ENCODE measurements around the gene RNU5D-1. TPM values are rescaled to one million over a fixed set of nuclear protein-coding genes. Genes with fewer than 3 reads are reported as not detected.

RNU5D-1 gene
- total RNA-seq, 1 donor from 2014 or later = not detected

DNA sequence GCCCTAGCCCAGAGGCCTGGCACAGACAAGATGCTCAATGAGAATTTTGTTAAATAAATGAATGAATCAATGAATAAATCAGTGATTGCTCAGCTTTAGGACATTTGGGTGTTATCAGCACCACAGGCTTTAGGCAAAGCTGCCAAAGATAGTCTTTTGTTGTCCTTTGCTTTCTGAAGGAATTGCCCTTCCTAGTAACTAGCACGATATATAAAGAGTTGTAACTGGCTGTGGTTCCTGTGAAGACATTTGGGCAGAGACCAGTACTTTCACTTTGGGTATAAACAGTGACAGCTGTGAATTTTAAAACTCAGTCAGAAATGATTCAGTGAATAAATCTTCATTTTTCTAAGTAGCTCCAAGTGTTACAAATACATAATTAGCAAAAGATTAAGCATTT is 13.3 kb downstream of the RNU5D-1 start:
- H3K36me3 Mint-ChIP-seq (ENCODE audit: low read depth, unreplicated experiment) = no peaks in the 10 kb centered on the region

DNA sequence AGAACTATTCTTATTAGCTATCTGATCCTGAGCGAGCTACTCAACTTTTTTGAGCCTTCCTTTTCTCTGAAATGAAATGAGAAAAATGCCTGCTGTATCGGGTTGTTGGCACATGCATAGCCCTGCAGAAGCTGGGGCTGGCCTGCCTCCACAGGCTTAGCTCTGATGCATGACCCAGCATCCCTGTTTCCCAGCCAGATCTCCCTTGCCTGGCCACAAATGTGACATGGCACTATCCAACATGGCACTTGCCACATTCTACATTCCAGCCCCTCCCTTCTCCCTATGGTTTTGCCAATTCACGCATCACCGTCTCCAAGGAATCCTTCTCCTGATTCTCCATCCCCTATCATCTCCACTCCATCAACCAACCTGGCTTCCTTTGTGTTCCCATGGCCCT is 13.8 kb downstream of the RNU5D-1 start:
- no peak for DNase-seq (ENCODE audit: low spot score)
- H3K36me3 Mint-ChIP-seq (ENCODE audit: low read depth, unreplicated experiment) = no peaks in the 10 kb centered on the region
- no peak overlapping the region for H3K27ac Mint-ChIP-seq (ENCODE audit: unreplicated experiment)
- H3K4me1 Mint-ChIP-seq (ENCODE audit: unreplicated experiment) = no peaks in the 10 kb centered on the region
- H3K9me3 Mint-ChIP-seq (ENCODE audit: unreplicated experiment) = no peaks in the 10 kb centered on the region
- peaks cover 2% of the 10 kb centered on the region for H3K27me3 Mint-ChIP-seq (ENCODE audit: unreplicated experiment)
- TF ChIP-seq, protein P1, sequence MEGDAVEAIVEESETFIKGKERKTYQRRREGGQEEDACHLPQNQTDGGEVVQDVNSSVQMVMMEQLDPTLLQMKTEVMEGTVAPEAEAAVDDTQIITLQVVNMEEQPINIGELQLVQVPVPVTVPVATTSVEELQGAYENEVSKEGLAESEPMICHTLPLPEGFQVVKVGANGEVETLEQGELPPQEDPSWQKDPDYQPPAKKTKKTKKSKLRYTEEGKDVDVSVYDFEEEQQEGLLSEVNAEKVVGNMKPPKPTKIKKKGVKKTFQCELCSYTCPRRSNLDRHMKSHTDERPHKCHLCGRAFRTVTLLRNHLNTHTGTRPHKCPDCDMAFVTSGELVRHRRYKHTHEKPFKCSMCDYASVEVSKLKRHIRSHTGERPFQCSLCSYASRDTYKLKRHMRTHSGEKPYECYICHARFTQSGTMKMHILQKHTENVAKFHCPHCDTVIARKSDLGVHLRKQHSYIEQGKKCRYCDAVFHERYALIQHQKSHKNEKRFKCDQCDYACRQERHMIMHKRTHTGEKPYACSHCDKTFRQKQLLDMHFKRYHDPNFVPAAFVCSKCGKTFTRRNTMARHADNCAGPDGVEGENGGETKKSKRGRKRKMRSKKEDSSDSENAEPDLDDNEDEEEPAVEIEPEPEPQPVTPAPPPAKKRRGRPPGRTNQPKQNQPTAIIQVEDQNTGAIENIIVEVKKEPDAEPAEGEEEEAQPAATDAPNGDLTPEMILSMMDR (IDR thresholded peaks at IDR 0.05; ENCODE audit: unreplicated experiment) = no peak
- no peak overlapping the region for H3K4me3 Mint-ChIP-seq (ENCODE audit: unreplicated experiment)

More for the DNA sequence above, 13.3 kb downstream of the RNU5D-1 start:
- DNase-seq (ENCODE audit: low spot score) = no peak
- no peak overlapping the region for H3K4me3 Mint-ChIP-seq (ENCODE audit: unreplicated experiment)
- TF ChIP-seq, protein P1 (IDR thresholded peaks at IDR 0.05; ENCODE audit: unreplicated experiment) = no peak
- peaks cover 2% of the 10 kb centered on the region for H3K27me3 Mint-ChIP-seq (ENCODE audit: unreplicated experiment)
- H3K9me3 Mint-ChIP-seq (ENCODE audit: unreplicated experiment) = no peaks in the 10 kb centered on the region
- H3K27ac Mint-ChIP-seq (ENCODE audit: unreplicated experiment) = no peak overlapping the region
- no peaks in the 10 kb centered on the region for H3K4me1 Mint-ChIP-seq (ENCODE audit: unreplicated experiment)

DNA sequence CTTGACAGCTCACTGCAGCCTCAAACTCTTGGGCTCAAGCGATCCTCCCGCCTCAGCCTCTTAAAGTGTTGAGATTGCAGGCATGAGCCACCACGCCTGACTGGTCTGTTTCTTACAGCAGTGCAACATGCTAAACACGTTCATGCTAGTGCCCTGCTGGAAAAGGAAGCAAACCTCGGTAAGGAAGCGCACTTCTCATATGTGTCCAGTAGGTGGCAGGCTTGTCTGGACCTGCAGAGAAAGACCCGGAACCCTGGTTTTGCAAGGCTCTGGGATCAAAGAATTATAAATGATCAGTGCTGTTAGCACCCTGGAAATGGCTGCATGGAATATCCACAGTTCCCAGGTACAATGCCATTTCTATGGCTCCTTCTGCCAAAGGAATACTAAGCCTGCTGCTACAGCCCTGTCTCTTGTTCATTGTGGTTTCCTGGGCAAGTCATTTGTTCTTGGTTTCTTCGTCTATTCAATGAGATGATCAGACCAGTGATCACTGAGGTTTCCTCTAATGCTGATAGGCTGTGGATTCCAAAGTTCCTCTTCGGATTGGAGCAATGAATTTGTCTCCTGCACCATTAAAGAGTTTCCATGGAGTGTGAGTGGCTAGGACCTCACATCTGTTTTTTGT is 15.9 kb downstream of the RNU5D-1 start:
- DNase-seq (ENCODE audit: low spot score) = peak; percentile 70
- Mint-ChIP-seq H3K9me3 (ENCODE audit: unreplicated experiment) (no peaks in the 10 kb centered on the region), H3K4me1 (ENCODE audit: unreplicated experiment) (no peaks in the 10 kb centered on the region), H3K4me3 (ENCODE audit: unreplicated experiment) (no peak overlapping the region), H3K27ac (ENCODE audit: unreplicated experiment) (no peak overlapping the region), H3K36me3 (ENCODE audit: low read depth, unreplicated experiment) (no peaks in the 10 kb centered on the region), H3K27me3 (ENCODE audit: unreplicated experiment) (peaks cover 2% of the 10 kb centered on the region)
- TF ChIP-seq, protein P1 (IDR thresholded peaks at IDR 0.05; ENCODE audit: unreplicated experiment) = peak; percentile 92

DNA sequence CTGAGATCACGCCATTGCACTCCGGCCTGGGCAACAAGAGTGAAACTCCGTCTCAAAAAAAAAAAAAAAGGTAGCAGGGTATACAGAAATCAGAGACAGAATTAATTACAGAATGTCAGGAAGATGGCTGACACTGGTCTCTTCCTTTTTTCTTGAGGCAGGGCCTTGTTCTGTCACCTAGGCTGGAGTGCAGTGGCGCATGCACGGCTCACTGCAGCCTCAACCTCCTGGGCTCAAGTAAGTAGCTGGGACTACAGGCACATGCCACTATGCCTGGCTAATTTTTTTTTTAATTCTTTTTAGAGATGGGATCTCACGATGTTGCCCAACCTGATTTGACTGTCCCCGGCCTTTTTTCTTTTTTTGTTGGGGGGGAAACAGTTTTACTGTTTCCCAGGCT is 16.4 kb downstream of the RNU5D-1 start:
- no peak overlapping the region for H3K4me3 Mint-ChIP-seq (ENCODE audit: unreplicated experiment)
- DNase-seq (ENCODE audit: low spot score) = no peak
- no peaks in the 10 kb centered on the region for H3K9me3 Mint-ChIP-seq (ENCODE audit: unreplicated experiment)
- H3K4me1 Mint-ChIP-seq (ENCODE audit: unreplicated experiment) = no peaks in the 10 kb centered on the region
- H3K36me3 Mint-ChIP-seq (ENCODE audit: low read depth, unreplicated experiment) = no peaks in the 10 kb centered on the region
- H3K27me3 Mint-ChIP-seq (ENCODE audit: unreplicated experiment) = peaks cover 2% of the 10 kb centered on the region
- TF ChIP-seq, protein P1 (IDR thresholded peaks at IDR 0.05; ENCODE audit: unreplicated experiment) = no peak
- H3K27ac Mint-ChIP-seq (ENCODE audit: unreplicated experiment) = no peak overlapping the region

DNA sequence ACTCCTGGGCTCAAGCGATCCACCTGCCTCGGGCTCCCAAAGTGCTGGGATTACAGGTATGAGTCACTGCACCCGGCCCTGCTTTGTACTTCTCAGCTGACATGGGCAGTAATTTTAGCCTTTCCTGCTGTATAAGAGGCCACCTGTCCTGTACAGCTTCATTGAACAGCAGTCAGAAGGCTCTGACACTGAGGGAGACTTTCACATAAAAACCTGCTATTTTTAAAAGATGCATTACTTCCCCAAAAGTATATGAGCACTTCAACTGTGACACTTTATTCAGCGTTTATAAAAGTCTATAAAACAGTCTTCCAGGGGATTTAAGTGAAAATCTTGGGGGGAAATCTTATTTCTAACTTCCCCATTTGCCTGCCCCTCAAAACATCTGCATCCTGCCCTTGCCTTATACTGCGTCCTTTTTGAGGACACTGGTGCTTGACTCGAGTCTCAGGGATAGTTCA is 17.6 kb downstream of the RNU5D-1 start:
- Mint-ChIP-seq H3K4me3 (ENCODE audit: unreplicated experiment) (no peak overlapping the region), H3K4me1 (ENCODE audit: unreplicated experiment) (no peaks in the 10 kb centered on the region), H3K27me3 (ENCODE audit: unreplicated experiment) (peaks cover 2% of the 10 kb centered on the region), H3K27ac (ENCODE audit: unreplicated experiment) (no peak overlapping the region), H3K36me3 (ENCODE audit: low read depth, unreplicated experiment) (peaks cover 7% of the 10 kb centered on the region), H3K9me3 (ENCODE audit: unreplicated experiment) (no peaks in the 10 kb centered on the region)
- no peak for DNase-seq (ENCODE audit: low spot score)
- TF ChIP-seq, protein P1 (IDR thresholded peaks at IDR 0.05; ENCODE audit: unreplicated experiment) = no peak

All from endothelial cell (in vitro differentiated cells).